SH-SY5Y (cell line): ENCODE results near the gene ANTXR1.

Experiments used
- GATA2 ChIP-seq: IDR thresholded peaks from 2 replicates; pipeline ENCODE4 v1.6.1; 2011; ENCODE audit warnings: mild to moderate bottlenecking, low read depth, low read length
- GATA3 ChIP-seq: IDR thresholded peaks from 2 replicates; pipeline ENCODE4 v1.6.1; 2011; ENCODE audit warnings: low read depth, mild to moderate bottlenecking, low read length, moderate library complexity

DNA sequence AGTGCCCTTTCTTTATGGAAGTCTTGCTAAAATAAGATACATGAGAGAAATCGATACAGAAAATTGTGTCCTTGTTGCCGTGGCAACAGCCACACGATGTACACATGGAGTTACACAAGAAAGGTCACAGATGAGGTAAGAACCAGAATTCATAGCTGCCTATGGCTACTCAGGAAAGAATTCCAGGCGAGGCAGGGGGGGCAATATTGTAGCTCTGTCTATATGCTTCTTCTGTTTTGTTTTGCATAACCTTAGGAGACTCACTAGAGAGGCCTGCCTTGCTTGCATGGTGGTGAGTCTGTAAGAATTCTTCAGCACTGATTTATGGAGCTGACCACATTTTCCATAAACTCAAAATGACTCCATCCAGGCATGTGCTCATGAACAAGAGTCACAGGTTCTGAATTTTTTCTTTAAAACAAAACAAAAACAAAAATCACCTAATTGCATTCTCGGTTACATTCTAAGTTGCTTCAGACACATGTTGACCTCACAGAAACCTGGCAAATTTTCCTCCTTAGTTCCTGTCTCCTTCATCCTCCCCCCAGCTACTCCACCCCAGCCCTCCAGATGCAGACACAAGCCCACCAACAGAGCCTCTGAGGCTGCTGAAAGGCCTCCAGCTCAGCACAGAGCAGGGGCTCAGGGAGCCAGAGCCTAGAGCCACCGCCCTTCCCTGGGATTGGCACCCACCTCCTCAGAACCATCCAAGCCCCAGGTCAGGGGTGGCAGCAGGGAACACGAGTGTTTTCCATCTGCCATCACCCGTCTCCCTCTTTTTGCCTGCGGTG lies 183.5 kb downstream of the ANTXR1 start:
- TF ChIP-seq GATA2 = no peak
- no peak for TF ChIP-seq GATA3
